IMR-90 (cell line): Measurements from ENCODE around the gene ZNF579. TPM values are rescaled to one million over a fixed set of nuclear protein-coding genes. Genes with fewer than 3 reads are reported as not detected.

Experiments
- polyA plus RNA-seq, 3 experiments: library from polyadenylated mRNA; depleted of rRNA; stranded (reverse); fragments of >200 nt; gene quantifications; 2 replicates each; pipeline ENCODE4 v1.2.3, GENCODE V29; 2012; ENCODE audit warnings: low replicate concordance in 1 of 3
- total RNA-seq: library from RNA; depleted of rRNA; stranded (reverse); fragments of >200 nt; gene quantifications from 2 replicates; pipeline ENCODE4 v1.2.3, GENCODE V29; 2012; rRNA removed

The ZNF579 gene
- total and polyA plus RNA-seq, 2 of the 4 experiments (the other 2 are of a cell fraction): 0.54 to 9.0 TPM

Other genes with a start within 250 kb of the ZNF579 start
- gene KMT5C, start 241.0 kb downstream of the ZNF579 start, total RNA-seq: 1.8 and 1.9 TPM in 2 replicates
- gene KMT5C, start 241.0 kb downstream of the ZNF579 start, polyA plus RNA-seq (2012; rRNA removed): 5.9 and 6.9 TPM in 2 replicates
- not detected in 2 replicates for gene COX6B2, start 226.1 kb downstream of the ZNF579 start, total RNA-seq
- gene COX6B2, start 226.1 kb downstream of the ZNF579 start, polyA plus RNA-seq (2012; rRNA removed): 0.19 and 0.39 TPM in 2 replicates
- not detected in 2 replicates for gene GARIN5B, start 217.6 kb downstream of the ZNF579 start, total RNA-seq
- not detected in 2 replicates for gene GARIN5B, start 217.6 kb downstream of the ZNF579 start, polyA plus RNA-seq (2012; rRNA removed)
- gene IL11, start 210.4 kb downstream of the ZNF579 start, total RNA-seq: 14.3 and 15.6 TPM in 2 replicates
- 33.6 and 38.9 TPM in 2 replicates for gene IL11, start 210.4 kb downstream of the ZNF579 start, polyA plus RNA-seq (2012; rRNA removed)
- gene TMEM190, start 204.0 kb downstream of the ZNF579 start, total RNA-seq: not detected in 2 replicates
- 1.4 and 1.6 TPM in 2 replicates for gene TMEM190, start 204.0 kb downstream of the ZNF579 start, polyA plus RNA-seq (2012; rRNA removed)
- not detected in 2 replicates for gene TMEM238, start 196.6 kb downstream of the ZNF579 start, total RNA-seq
- gene TMEM238, start 196.6 kb downstream of the ZNF579 start, polyA plus RNA-seq (2012; rRNA removed): not detected in 2 replicates
- gene RPL28, start 194.9 kb downstream of the ZNF579 start, total RNA-seq: 386 and 998 TPM in 2 replicates
- 1,428 and 1,693 TPM in 2 replicates for gene RPL28, start 194.9 kb downstream of the ZNF579 start, polyA plus RNA-seq (2012; rRNA removed)
- 69.5 and 74.4 TPM in 2 replicates for gene UBE2S, start 173.1 kb downstream of the ZNF579 start, total RNA-seq
- gene UBE2S, start 173.1 kb downstream of the ZNF579 start, polyA plus RNA-seq (2012; rRNA removed): 104 and 177 TPM in 2 replicates
- gene SHISA7, start 137.5 kb downstream of the ZNF579 start, total RNA-seq: not detected in 2 replicates
- gene SHISA7, start 137.5 kb downstream of the ZNF579 start, polyA plus RNA-seq (2012; rRNA removed): 0.03 TPM in 1 of 2 replicates, not detected in the other
- gene ISOC2, start 119.2 kb downstream of the ZNF579 start, total RNA-seq: 46.7 and 56.1 TPM in 2 replicates
- 82.1 and 119 TPM in 2 replicates for gene ISOC2, start 119.2 kb downstream of the ZNF579 start, polyA plus RNA-seq (2012; rRNA removed)
- not detected in 2 replicates for gene C19orf85, start 116.1 kb downstream of the ZNF579 start, total RNA-seq
- not detected in 2 replicates for gene C19orf85, start 116.1 kb downstream of the ZNF579 start, polyA plus RNA-seq (2012; rRNA removed)
- gene ZNF628, start 104.2 kb downstream of the ZNF579 start, total RNA-seq: 0.18 and 0.28 TPM in 2 replicates
- gene ZNF628, start 104.2 kb downstream of the ZNF579 start, polyA plus RNA-seq (2012; rRNA removed): 1.9 and 2.6 TPM in 2 replicates
- 4.3 and 7.2 TPM in 2 replicates for gene NAT14, start 95.7 kb downstream of the ZNF579 start, total RNA-seq
- 40.9 and 41.2 TPM in 2 replicates for gene NAT14, start 95.7 kb downstream of the ZNF579 start, polyA plus RNA-seq (2012; rRNA removed)
- 1.4 and 1.7 TPM in 2 replicates for gene SSC5D, start 92.4 kb downstream of the ZNF579 start, total RNA-seq
- 14.1 and 19.1 TPM in 2 replicates for gene SSC5D, start 92.4 kb downstream of the ZNF579 start, polyA plus RNA-seq (2012; rRNA removed)
- not detected in 2 replicates for gene SBK2, start 43.7 kb downstream of the ZNF579 start, total RNA-seq
- 0.30 and 0.48 TPM in 2 replicates for gene SBK2, start 43.7 kb downstream of the ZNF579 start, polyA plus RNA-seq (2012; rRNA removed)
- gene SBK3, start 35.3 kb downstream of the ZNF579 start, total RNA-seq: 0.18 TPM in 1 of 2 replicates, not detected in the other
- 0.05 and 0.16 TPM in 2 replicates for gene SBK3, start 35.3 kb downstream of the ZNF579 start, polyA plus RNA-seq (2012; rRNA removed)
- gene FIZ1, start 18.7 kb upstream of the ZNF579 start, total RNA-seq: 0.83 and 1.3 TPM in 2 replicates
- gene FIZ1, start 18.7 kb upstream of the ZNF579 start, polyA plus RNA-seq (2012; rRNA removed): 5.5 and 5.9 TPM in 2 replicates
- 2.3 and 2.8 TPM in 2 replicates for gene ZNF524, start 19.4 kb upstream of the ZNF579 start, total RNA-seq
- 6.6 and 8.0 TPM in 2 replicates for gene ZNF524, start 19.4 kb upstream of the ZNF579 start, polyA plus RNA-seq (2012; rRNA removed)
- under 0.01 TPM in 2 replicates for gene ZNF865, start 24.8 kb upstream of the ZNF579 start, total RNA-seq
- 4.6 and 6.3 TPM in 2 replicates for gene ZNF865, start 24.8 kb upstream of the ZNF579 start, polyA plus RNA-seq (2012; rRNA removed)
- 2.5 TPM in 2 replicates for gene ZNF784, start 43.7 kb upstream of the ZNF579 start, total RNA-seq
- 3.7 and 4.1 TPM in 2 replicates for gene ZNF784, start 43.7 kb upstream of the ZNF579 start, polyA plus RNA-seq (2012; rRNA removed)
- gene ZNF580, start 60.2 kb upstream of the ZNF579 start, total RNA-seq: 1.4 and 1.7 TPM in 2 replicates
- gene ZNF580, start 60.2 kb upstream of the ZNF579 start, polyA plus RNA-seq (2012; rRNA removed): 36.9 and 44.4 TPM in 2 replicates
- gene ZNF581, start 62.8 kb upstream of the ZNF579 start, total RNA-seq: 9.7 and 10.0 TPM in 2 replicates
- gene ZNF581, start 62.8 kb upstream of the ZNF579 start, polyA plus RNA-seq (2012; rRNA removed): 21.9 and 24.5 TPM in 2 replicates
- gene CCDC106, start 67.4 kb upstream of the ZNF579 start, total RNA-seq: 2.2 and 2.3 TPM in 2 replicates
- gene CCDC106, start 67.4 kb upstream of the ZNF579 start, polyA plus RNA-seq (2012; rRNA removed): 13.6 and 15.0 TPM in 2 replicates
- 96.1 and 120 TPM in 2 replicates for gene U2AF2, start 74.2 kb upstream of the ZNF579 start, total RNA-seq
- gene U2AF2, start 74.2 kb upstream of the ZNF579 start, polyA plus RNA-seq (2012; rRNA removed): 260 and 303 TPM in 2 replicates
- 19.0 and 21.9 TPM in 2 replicates for gene EPN1, start 94.4 kb upstream of the ZNF579 start, total RNA-seq
- 122 and 127 TPM in 2 replicates for gene EPN1, start 94.4 kb upstream of the ZNF579 start, polyA plus RNA-seq (2012; rRNA removed)
- gene NLRP9, start 157.6 kb upstream of the ZNF579 start, total RNA-seq: not detected in 2 replicates
- not detected in 2 replicates for gene NLRP9, start 157.6 kb upstream of the ZNF579 start, polyA plus RNA-seq (2012; rRNA removed)
- gene RFPL4A, start 178.2 kb upstream of the ZNF579 start, total RNA-seq: not detected in 2 replicates
- gene RFPL4A, start 178.2 kb upstream of the ZNF579 start, polyA plus RNA-seq (2012; rRNA removed): 0.07 TPM in 1 of 2 replicates, not detected in the other
- not detected in 2 replicates for gene RFPL4AL1, start 188.3 kb upstream of the ZNF579 start, total RNA-seq
- gene RFPL4AL1, start 188.3 kb upstream of the ZNF579 start, polyA plus RNA-seq (2012; rRNA removed): not detected in 2 replicates